ENCODE measurements around the gene PRAMEF15.
"Not testable (repeated sequence)": the region's sequence is repeated elsewhere in the genome, so short reads cannot be mapped to it uniquely, and the experiment has no call there.

DNA sequence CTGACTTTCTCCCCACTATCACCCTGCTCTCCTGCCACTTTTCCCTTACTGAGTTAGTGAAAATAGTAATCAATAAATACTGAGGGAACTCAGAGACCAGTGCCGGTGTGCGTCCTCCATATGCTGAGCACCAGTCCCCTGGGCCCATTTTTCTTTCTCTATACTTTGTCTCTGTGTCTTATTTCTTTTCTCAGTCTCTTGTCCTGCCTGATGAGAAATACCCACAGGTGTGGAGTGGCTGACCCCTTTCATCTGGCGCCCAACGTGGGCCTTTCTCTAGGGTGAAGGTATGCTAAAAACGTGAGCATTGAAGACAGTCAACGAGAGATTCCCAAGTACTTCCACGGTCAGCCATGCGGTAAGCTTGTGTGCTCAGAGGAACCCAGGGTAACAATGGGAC, 38.1 kb downstream of the PRAMEF15 start:
- not testable (repeated sequence) for TF ChIP-seq POLR2A (IDR thresholded peaks at IDR 0.05)
- TF ChIP-seq, protein P1, sequence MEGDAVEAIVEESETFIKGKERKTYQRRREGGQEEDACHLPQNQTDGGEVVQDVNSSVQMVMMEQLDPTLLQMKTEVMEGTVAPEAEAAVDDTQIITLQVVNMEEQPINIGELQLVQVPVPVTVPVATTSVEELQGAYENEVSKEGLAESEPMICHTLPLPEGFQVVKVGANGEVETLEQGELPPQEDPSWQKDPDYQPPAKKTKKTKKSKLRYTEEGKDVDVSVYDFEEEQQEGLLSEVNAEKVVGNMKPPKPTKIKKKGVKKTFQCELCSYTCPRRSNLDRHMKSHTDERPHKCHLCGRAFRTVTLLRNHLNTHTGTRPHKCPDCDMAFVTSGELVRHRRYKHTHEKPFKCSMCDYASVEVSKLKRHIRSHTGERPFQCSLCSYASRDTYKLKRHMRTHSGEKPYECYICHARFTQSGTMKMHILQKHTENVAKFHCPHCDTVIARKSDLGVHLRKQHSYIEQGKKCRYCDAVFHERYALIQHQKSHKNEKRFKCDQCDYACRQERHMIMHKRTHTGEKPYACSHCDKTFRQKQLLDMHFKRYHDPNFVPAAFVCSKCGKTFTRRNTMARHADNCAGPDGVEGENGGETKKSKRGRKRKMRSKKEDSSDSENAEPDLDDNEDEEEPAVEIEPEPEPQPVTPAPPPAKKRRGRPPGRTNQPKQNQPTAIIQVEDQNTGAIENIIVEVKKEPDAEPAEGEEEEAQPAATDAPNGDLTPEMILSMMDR (IDR thresholded peaks at IDR 0.05), result not testable (repeated sequence)
